NOMO-1 treated with dmso at 0.1 percent for 144 hours (cell line): Measurements from ENCODE around the gene SHPK.
"Not testable (repeated sequence)": the region's sequence is repeated elsewhere in the genome, so short reads cannot be mapped to it uniquely, and the experiment has no call there.

Experiments
- DNase-seq: peaks from one replicate; lab custom pipeline; 2025; ENCODE audit not compliant: unreplicated experiment; lab: John Stamatoyannopoulos, UW

SHPK gene

DNA sequence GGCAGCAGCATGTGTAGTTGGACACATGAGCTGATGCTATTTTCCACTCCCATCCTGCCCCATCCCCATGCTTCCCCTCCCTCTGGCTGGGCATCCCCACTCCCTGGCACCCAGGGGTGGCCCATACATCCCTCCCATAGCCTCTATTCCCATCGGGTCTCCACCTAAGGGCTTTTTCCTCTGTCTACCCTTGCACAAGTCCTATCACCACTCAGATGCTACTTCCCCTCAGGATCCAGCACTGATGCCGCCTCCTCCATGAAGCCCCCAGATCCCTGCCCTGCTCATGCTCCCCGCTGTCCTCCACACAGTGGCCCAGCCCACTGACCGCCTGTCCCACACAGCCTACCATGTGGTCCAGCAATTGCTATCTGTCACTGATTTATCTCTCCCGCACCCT is 42.7 kb downstream of the SHPK start:
- DNase-seq: no peak

DNA sequence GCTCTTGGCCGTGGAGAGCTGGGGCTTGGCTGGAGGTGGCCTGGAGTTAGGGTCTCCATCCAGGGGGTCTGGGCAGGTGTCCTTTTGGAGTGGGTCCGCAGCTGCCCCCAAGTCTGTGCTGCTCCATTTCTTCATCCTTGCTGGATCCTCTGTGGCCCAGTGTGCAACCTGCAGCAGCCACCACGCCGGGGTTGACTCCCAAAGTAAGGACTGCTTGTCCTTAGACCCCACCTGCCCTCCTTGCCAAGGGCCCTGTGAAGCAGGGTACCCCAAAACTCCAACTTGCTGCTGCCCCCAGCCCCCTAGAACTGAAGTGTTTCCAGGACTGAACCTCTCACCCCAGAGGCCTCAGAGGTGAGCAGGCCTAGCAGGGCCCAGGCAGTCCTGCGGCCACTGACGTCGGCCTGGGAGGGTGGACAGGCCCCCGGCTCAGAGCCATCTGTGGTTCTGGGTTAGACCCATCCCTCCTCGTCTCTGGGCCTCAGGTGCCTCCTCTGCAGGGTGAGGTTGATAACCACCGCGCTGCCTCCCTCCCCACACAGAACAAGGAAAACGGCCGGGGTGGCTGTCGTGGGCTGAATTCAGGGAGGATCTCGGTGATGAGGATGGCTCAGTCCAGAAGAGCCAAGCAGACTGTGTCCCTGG is 43.7 kb downstream of the SHPK start:
- DNase-seq: no peak

DNA sequence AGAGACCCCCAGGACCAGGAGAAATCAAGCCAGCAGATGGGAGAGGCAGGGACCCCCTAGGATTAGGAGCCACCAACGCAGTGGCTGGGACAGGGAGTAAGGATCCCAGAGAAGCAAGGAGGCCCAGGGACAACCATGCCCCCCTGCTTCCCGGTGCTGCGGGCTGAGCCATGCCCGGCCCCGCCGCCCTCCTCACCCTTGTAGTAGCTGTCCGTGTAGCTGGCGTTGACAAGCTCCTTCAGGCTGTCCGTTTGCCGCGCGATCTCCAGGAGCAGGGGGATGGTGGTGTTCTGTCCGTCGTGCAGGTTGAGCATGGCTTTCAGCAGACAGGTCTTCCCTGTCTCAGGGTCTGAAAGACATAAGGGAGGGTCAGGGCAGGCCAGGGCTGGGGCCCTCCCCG is 45.3 kb downstream of the SHPK start:
- no peak for DNase-seq

DNA sequence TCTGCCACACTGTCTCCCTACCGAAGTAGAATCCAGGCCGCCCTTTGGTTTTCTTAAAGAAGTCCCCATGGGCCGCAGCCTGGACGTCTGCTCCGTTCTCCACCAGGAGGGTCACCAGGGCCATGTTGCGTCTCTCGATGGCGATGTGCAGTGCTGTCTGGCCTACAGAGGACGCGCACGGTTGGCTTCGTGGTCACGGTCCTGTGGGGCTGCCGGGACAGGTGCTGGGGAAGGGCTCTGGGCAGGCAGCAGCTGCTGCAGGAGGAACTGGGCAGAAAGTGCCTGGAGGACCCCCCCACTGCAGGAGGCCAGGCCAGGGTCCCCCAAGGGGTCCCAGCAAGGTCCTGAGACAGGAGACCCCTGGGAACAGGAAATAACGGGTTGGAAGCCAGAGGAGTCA is 45.8 kb downstream of the SHPK start:
- DNase-seq: no peak

DNA sequence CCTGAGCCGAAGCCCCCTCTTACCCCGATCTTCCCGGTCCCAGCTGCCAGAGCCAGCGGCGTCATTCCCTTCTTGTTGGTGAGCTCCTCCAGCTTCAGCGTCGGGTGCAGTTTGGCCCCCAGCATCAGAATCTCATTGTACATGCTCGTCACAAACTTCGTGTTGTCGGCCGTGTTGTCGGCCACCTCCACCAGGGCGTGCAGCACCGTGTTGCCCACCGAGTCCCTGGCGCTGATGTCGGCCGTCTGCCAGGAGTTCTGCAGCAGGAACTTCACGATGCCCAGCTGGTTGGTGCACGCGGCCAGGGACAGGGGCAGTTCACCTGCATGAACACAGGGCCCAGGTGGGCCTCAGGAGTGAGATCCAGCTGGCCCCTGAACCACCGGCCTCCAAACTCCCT is 46.3 kb downstream of the SHPK start:
- no peak for DNase-seq

DNA sequence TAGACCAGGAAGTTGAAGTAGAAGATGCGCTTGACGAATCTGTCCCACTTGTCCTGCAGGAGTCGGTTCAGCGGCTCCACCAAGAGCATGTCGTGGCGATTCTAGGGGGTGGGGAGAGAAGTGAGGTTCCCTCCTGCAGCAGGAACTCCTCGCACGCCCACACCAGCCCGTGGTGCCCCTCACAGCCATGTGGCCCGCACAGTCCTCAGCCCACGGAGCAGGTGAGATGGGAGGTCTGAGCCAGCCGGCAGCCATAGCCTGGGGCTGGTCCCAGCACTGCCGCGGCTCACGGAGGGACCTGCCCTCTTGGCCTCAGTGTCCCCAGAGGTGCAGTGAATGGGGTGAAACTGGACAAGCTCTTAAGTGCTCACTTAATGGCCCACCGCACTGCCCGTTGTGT is 50.2 kb downstream of the SHPK start:
- DNase-seq: no peak

DNA sequence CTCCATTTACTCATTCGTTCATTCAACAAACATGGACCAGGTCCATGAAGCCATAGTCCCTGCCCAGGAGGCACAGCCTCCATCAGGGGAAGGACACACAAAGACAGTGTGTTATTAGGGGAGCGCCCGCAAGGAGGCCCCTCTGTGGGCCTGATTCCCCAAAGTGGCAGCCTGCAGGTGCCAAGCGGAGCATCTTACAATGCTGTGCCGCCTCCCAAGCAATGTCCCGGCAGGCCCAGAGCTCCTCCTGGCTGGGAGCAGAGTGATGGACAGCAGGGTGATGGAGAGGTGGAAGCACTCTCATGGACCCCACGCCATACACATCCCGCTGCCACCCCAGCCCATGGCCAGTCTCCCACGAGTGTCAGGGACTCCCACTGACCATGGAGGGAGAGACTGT is 52.6 kb downstream of the SHPK start:
- no peak for DNase-seq

DNA sequence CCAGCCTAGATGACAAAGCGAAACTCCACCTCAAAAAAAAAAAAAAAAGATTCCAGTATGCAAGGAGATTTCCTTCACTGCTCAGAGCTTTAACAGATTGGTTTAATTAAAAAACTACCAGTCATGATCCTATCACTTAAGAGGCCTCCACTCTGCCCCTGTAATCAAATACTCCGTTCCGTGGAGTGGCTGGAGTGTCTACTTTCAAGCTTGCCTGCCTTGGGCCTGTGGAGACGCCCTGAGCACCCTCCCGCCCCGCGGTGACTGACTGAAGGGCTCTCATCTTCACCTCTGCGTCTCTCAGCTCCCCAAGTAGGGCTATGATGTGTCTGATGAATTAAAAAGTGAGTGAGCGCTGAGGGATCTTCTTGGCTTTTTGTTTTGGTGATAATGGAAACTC is 53.1 kb downstream of the SHPK start:
- DNase-seq: no peak

DNA sequence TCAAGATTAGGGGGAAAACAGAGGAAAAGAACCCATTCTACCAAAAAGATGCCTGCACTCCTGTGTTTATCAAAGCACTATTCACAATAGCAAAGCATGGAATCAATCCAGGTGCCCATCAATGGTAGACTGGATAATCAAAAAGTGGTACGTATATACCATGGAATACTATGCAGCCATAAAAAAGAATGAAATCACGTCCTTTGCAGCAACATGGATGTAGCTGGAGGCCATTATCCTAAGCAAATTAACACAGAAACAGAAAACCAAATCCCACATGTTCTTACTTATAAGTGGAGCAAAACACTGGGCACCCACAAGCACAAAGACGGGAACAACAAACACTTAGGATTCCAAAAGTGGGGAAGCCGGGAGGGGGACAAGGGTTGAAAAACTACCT is 57.4 kb downstream of the SHPK start:
- DNase-seq: not testable (repeated sequence)

DNA sequence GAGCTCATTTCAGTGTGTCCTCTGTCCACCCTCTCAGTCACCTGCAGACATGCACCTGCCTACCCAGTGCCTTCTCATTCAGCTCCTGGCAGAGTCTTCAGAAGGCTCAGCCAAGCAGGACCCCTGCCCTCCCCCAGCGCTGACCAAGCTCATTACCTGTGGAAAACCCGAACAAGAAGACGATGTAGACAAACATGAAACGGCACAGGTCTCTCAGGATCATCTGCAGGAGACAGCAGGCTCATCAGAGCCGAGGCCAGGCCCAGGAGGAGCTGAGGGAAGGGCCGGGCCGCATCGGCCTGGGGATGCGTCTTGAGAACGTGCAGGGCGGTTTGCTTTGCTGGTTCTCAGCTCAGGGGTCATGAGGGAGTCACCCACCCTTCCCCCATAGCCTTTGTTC is 59.1 kb downstream of the SHPK start:
- no peak for DNase-seq

DNA sequence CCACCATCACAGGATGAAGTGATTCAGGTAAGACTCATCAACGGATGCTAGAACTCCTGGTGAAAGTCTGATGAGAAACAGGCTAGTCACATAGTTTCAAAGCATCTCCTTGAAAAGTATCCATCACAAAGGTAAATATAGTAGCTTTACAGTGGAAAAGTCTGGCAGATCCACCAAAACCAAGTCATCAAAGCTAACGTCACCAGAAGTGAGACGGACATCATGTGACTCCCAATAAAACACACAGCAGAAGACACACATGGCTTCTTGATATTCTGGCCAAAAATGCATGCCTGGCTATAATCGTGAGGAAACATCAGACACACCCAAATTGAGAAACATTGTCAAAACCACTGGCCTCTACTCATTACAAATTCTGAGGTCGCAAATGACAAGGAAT is 60.5 kb downstream of the SHPK start:
- no peak for DNase-seq

DNA sequence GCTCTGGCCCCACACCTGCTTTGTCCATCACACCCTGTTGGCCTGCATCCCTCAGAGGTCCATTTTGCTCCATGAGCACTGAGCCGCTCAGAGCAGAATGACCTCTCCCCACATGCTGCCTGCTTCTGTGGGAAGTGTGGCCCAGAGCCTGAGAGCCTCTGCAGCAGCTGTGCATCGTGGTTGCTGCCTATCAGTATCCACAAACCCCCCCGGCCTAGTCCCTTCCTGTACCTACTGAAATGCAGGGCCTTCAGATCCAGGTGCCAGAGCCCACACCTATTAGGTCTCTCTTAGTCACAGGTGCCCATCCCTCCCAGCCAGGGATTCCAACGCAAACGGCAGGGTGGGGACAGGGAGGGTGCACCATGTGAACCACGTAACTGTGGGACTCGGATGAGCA is 61.8 kb downstream of the SHPK start:
- DNase-seq: no peak

DNA sequence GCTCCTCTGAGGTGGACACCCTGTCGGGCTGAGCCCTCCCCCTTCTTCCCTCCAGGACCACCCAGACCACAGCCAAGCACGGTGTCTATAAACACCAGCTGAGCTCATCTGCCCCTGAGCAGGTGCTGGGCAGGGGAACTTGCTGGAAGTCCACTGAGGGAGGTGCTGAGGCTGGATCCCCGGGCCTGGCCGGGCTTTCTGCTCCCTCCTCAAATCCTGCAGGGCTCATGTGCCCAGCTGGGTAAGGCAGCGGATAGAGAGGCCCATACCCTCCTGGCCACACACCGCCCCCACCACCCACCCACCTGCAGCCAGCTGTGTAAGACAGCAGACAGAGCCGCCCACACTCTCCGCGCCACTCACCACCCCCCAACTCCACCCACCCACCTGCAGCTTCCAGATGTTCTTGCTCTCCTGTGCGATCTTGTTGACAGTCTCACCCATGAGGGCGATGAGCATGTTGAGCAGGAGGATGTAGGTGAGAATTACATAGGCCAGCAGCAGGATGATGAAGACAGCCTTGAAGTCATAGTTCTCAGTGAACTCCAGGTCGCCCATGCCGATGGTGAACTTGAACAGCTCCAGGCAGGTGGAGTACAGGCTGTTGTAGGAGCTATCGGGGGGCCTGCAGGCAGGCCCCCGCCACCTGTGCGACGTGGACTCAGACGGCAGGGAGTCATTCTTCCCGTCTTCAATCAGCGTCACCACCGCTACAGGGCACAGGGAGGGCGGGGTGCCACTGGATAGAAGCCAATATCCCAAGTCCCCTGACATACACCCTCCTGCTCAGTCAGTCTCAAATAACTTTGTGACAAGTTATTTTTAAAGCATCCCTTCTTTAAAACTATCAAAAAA is 62.6 kb downstream of the SHPK start:
- DNase-seq: no peak

DNA sequence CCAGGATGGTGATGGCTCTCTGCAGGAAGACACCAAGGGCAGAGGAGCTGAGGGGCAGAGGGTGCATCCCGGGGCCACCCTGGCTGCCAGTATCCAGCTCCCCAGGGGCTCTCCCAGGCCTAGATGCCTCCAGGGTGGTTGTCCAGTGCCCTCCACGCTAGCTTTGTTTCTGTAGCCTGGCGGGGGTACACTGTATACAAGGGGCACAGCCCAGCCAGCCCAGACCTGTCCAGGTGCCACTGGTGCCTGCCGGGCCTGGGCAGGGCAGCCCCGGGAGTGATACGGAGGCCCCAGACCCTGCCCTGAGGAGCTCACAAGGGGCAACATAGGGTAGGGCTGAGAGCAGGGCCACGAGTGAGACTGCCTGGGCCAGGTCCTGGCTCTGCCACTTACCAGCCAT is 63.8 kb downstream of the SHPK start:
- DNase-seq: no peak

DNA sequence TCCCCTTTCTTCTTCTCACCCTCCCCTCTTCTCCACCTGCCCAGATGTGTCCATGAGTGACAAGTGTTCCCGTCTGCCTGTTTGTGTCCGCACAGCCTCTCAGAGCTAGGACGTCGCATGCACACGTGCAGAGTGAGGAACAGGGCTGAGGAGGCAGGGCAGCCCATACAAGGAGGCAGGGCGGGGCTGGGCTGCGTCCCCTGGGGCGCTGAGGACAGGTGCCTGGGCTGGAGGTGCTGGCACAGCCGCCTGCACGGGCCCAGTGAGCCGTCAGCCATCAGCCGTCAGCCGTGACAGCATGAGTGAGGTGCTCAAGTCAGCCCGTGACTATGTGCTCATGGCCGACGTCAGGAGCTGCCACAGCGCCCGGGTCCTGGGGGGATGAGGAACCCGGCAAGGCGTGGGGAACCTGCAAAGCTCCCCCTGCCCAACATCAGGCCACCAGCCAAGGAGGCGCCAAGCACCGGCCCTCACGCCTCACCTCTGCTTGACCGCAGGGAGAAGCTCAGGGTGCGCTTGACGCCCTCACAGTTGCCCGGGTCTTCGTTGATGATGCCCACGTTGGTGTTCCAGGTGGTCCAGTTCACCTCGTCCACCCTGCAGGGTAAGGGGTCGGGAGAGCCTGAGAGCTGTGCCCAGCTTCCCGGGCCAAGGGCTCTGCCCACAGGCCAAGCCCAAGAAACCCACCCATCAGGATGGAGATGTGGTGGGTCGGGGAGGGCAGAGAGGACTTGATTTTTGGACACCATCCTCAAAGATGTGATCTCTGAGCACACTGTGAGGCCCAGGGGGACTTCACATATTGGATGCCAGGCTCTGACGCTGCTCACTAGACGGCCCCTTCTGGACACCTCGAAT is 64.8 kb downstream of the SHPK start:
- DNase-seq: no peak

DNA sequence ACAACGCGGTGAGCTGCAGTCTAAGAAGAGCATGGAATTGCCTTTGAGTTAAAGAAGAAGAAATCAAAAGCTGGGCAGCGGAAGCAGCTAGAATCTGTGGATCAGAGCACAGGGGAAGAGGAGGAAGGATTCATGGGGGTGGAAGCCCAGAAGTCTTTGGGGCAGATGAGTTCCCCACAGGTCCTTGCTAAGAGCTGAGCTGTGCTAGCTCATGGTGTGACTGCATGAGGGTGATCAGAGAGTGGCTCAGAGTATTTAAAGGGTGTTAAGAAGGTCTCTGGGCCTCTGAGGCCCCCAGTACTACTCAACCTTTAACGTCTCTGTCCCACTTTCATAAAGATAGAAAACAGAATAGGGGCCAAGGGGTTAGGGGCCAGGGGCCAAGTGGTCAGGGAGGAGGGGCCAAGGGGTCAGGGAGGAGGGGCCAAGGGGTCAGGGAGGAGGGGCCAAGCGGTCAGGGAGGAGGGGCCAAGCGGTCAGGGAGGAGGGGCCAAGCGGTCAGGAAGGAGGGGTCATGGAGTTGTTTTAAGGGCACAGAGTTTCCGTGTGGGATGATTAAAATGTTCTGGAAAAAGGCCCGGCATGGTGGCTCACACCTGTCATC is 66.4 kb downstream of the SHPK start:
- no peak for DNase-seq

DNA sequence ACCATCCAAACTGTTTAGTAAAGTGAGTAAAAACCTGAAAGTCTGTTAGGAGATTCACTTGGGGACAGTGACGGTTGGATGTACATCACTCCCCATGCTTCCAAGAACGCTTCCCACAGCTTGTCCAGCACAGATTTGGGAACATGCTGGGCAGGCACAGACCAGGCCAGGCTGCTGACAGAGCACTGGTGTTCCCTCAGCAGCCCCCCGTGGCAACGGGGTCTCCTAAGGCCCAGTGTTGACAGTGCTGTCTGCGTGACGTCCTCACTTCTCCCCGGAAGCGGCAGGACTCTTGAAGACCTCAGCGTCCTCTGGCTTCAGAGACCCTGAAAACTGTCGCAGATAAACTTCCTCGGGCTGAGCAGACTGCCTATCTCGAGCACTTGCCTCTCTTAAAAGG is 69.5 kb downstream of the SHPK start:
- no peak for DNase-seq

DNA sequence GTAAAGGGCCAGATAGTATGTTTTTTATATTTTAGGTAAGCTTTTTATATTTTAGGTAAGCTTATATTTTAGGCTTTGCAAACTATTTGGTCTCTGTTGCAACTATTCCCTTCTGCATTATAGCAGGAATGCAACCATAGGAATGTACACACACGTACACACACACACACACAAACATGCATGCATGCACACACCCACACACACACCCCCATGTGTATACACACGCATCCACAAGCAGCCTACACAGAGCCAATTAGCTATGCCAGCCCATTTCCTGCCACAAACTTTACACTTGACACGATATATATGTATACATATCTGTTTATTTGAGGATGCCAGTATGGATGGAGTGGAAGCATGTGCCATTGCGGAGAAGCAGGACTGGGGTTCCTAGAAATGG is 70.9 kb downstream of the SHPK start:
- DNase-seq: no peak

DNA sequence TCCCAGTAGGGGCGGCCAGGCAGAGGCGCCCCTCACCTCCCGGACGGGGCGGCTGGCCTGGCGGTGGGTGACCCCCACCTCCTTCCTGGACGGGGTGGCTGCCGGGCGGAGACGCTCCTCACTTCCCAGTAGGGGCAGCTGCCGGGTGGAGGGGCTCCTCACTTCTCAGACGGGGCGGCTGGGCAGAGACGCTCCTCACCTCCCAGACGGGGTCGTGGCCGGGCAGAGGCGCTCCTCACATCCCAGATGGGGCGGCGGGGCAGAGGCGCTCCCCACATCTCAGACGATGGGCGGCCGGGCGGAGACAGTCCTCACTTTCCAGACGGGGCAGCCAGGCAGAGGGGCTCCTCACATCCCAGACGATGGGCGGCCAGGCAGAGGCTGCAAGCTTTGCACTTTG is 71.8 kb downstream of the SHPK start:
- not testable (repeated sequence) for DNase-seq

DNA sequence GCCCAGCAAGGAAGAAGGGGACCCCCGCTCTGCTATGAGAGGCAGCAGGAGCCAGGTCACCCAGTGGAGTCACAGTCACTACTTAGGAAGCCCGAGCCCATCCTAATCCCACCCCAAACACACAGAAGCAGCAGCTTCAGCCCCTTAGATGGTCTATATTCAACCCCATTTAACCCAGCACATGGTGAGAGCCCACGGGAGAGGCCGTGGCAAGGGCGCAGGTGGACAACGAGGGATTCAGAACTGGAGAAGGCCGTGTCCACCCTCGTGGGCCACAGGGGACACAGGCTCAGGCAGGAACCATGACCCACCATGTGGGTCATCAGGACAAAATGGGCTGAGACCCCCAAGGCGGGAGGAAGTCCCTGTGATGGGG is 76.8 kb downstream of the SHPK start:
- DNase-seq: no peak

DNA sequence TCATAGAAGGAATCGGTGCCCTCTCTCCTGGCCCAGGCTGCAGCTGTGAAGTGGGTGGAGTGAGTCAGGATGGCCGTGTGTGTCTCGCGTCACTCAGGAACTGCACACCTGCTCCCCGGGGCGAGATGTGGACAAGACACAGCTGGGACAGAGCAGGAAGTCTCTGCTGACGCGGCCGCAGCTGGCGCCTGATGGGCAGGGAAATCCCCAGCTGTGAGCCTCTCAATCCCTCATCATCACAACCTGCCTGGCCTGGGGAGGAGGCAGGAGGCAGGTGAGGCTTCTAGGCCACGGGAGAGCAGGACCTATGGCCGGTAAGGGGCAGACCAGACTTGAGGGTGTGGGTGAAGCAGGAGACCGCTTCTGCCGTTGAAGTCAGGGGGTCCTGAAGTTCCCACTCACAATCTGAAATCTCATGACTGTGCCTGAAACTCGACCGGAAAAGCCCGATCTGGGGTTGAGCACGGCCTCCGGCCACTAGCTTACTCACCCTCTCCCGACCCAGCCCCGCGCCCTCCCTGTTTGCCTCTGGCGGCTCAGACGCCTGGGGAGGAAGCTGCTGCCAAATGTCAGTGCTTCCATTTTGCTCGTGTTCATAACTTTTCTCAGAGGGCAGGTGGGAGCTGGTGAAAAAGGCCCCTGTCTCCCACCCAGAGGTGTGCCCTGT is 77.3 kb downstream of the SHPK start:
- DNase-seq: no peak
